Kasumi-1 (cell line): ENCODE measurements around the gene S100PBP.
A peak's percentile ranks its signal among the peaks of the same experiment; 100 is the strongest.

Experiments used
- DNase-seq, 2 experiments: peaks; one replicate each; lab custom pipeline; 2025; lab: John Stamatoyannopoulos, UW

The S100PBP gene

GRCh38 chr1:32870615-32871363 lies 53.3 kb downstream of the S100PBP start, which contains the start of gene FNDC5:
TSS of gene FNDC5 (minus strand) at chr1:32870912.
- DNase-seq, result no peak

- no peak for DNase-seq
Measured at GRCh38 chr1:32871364-32872191, 54.1 kb downstream of the S100PBP start.

GRCh38 chr1:32872192-32872460 lies 54.7 kb downstream of the S100PBP start:
- DNase-seq, result no peak

- no peak for DNase-seq
Measured at GRCh38 chr1:32873484-32873883, 56.0 kb downstream of the S100PBP start.

- no peak for DNase-seq
Measured at GRCh38 chr1:32874860-32875752, 57.7 kb downstream of the S100PBP start.

GRCh38 chr1:32876341-32877210 lies 59.1 kb downstream of the S100PBP start:
- peak; percentile 32 to 46 for DNase-seq

GRCh38 chr1:32877211-32878110 lies 60.0 kb downstream of the S100PBP start:
- no peak for DNase-seq

GRCh38 chr1:32878183-32878582 lies 60.7 kb downstream of the S100PBP start:
- DNase-seq, result no peak

GRCh38 chr1:32878637-32879041 lies 61.2 kb downstream of the S100PBP start:
- DNase-seq, result no peak

GRCh38 chr1:32881291-32881690 lies 63.8 kb downstream of the S100PBP start:
- DNase-seq, result no peak

GRCh38 chr1:32881871-32882850 lies 64.7 kb downstream of the S100PBP start:
- no peak for DNase-seq

GRCh38 chr1:32883338-32884031 lies 66.0 kb downstream of the S100PBP start:
- DNase-seq, result no peak

- no peak for DNase-seq
Measured at GRCh38 chr1:32884032-32884372, 66.5 kb downstream of the S100PBP start.

- no peak for DNase-seq
Measured at GRCh38 chr1:32884726-32885125, 67.3 kb downstream of the S100PBP start.

- no peak for DNase-seq
Measured at GRCh38 chr1:32885676-32886003, 68.2 kb downstream of the S100PBP start.

- DNase-seq, result peak; percentile 54 to 59
Measured at GRCh38 chr1:32886004-32886827, 68.8 kb downstream of the S100PBP start, which contains the start of gene HPCA. TSS of gene HPCA (plus strand) at chr1:32886491. CDS start at chr1:32888899, 2,408 bp downstream.

GRCh38 chr1:32886828-32887414 lies 69.5 kb downstream of the S100PBP start:
- DNase-seq, result no peak
